AG08395 (cell line): Measurements from ENCODE around the gene RECK.

Experiments used
- DNase-seq: peaks from one replicate; pipeline ENCODE4 v3.0.0; 2012; ENCODE audit warnings: mixed read lengths, low spot score

RECK gene

DNA sequence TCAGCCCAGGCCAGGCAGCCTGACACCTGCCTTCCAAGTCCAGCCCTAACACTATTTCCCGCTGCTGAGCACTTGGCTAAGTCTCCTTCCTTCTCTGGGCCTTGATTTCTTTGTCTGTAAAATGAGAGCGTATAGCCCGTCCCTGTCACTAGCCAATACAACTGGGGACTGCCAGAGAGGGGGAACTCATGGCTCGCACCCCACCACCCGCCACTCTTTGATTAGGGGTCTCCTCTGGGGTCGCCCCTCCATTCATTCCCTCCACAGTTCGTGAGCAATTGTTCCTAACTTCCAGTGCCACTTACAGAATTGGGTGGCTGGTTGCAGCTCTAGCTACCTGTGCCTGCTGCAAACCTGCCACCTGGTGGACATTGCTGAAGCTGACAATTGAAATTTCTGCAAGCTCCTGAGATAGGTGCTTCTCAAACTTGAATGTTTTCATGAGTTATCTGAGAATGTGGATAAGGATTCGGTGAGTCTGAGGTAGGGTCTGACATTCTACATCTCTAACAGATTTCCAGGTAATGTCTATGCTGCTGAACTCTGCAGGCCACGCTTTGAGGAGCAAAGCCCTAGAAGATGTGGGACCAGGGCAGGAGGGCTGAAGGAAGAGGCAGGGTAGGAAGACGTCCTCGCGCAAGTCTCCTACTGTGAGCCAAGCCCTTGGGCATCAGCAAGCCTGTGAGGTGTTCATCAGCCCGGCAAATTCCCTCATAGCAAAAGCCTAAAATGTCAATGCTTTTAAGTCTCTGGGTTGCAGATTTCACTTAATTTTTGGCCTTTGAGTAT is 13.3 kb upstream of the RECK start:
- peak; percentile 59 for DNase-seq

DNA sequence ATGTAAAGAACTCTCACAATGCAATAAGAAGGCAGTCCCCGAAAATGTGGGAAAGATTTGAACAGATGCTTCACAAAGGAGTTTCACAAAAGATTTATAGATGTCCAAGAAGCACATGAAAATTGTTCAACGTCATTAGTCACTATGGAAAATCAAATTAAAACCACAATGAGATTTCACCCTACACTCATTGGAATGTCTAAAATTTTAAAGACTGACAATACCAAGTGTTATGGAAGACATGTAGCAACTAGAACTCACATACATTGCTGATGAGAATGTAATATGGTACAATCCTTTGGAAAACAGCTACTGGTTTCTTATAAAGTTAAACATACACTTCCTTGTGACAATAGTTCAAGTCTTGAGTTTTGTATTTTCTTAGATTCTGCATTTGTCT is 11.0 kb upstream of the RECK start:
- no peak for DNase-seq

DNA sequence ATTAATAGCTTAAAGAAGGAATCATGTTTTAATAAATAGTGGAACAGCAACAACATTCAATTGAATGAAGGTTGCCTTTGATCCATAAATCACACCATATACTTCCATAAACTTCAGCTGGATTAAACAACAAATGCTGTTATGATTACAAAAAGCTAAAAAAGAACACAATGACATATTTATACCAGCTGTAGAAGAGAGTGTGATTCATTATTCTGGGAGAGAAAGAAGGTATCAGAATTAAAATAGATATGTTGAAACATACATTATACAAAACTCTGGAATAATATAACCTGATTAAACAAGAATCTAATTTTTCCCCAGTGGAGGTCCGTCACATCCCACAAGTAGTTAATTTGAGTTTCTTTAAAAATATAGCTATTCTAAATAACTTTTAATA is 7.5 kb upstream of the RECK start:
- no peak for DNase-seq

GRCh38 chr9:36029765-36030528 is 6.8 kb upstream of the RECK start:
- DNase-seq = peak; percentile 68

DNA sequence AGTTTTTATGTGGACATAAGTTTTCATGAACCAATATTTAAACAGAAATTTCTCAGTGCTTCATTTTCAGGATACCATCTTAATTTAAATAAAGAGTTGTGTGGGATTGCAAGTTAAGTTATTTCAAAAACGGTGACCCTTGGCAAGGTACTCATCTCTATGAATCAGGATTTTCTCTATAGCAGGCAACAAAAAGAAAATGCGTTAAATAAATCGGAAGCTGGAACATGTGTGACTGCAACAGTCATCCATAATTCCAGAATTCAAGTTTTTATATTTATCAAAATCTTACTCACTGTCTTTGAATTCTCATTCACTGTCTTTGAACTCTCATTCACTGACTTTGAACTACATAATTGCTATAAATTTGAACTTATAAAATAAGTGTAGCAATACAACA is 5.8 kb upstream of the RECK start:
- no peak for DNase-seq

DNA sequence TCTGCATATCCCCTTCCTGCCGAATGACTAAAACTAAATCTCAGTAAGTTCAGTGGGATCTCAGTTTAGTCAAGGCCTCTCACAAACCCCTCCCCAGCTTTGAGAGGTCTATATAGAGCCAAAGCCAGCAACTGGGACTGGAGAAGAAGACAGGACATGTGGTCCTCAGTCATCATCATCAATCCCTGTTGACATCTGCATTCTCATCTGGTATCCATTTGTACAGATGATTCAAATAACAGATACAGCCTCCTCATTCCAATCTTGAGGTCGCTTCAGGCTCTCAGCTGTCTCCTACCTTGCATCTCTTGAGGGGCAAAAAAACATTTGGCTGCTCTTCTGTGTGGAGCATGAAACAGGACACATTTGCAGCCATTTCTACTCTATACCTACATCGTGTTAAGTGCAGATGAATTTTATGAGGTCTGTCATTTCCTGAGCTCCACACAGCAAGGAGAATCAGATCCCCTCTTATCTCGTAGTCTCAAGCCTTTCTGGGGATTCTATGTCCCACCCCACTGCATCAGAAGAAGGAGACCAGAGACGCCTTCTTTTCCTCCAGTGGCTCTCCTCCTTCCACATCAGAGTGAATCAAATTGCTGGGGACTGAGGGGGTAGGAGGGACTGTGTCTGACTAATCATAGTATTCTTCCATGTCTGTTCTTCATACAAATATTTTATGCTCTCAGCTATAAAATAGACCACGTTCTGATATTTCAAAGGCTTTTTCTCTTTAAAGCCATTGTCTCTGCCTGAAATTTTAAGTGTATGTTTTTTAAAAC is 4.7 kb upstream of the RECK start:
- peak; percentile 22 for DNase-seq

GRCh38 chr9:36033788-36034187 is 2.9 kb upstream of the RECK start:
- no peak for DNase-seq

- DNase-seq = no peak
Observed at GRCh38 chr9:36034234-36034633, 2.5 kb upstream of the RECK start.

DNA sequence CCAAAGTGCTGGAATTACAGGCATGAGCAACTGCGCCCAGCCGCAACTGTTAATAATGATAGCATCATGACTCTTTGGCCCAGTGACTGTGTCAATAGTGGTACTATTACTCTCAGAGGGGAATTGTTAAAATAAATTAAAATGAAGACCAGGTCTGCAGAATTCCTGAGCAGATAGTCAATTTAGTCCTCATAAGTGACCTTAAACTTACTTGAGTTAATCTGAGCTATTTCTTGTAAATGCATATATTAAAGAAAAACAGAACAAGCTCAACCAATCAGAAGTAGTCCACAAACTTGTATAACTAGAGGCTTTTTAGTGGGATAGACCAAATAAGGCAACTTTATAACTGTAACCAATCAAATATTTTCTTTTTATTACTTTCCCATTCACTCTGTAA is 1.7 kb upstream of the RECK start:
- DNase-seq = no peak

DNA sequence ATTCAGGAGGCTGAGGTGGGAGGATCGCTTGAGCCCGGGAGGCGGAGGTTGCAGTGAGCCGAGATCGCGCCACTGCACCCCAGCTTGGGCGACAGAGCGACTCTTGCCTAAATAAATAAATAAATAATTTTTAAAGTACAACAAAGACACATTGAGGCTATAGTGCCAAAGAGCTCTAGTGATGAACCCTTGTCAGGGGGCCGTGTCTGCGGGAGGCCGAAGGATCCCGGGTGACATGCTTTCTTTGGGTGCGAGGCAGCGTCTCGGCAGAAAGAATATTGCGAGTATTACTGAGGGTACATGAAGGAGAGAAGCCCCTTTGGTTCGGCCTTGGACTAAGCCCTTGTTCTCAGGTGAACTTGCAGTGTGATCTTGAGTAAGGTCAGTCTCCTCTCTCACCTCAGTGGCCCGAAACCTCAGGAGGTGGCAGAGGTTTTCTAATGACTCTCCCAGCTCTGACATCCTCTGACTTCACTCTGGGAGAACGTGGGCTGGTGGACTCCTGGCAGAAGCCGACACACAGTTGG is 397 bp upstream of the RECK start:
- no peak for DNase-seq

GRCh38 chr9:36037549-36038122 is 923 bp downstream of the RECK start:
- no peak for DNase-seq

DNA sequence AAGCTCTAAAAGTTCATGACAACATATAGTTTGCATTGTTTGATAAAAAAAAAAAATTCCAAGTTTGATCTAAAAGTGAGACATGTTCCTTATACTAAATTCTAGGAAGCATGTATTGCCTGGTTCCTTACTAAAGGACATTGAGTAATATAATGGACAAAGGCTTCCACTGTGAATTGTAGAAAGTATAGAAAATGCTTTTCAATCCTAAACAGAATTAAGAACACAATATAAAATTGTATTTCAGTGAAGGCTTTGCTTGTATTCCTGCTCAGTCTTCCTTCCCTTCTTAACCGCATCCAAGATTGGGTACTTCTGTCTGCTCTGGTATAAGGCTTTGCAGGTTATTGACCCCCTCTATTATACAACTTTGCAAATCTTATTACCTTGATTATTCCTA is 2.4 kb downstream of the RECK start:
- DNase-seq = no peak

DNA sequence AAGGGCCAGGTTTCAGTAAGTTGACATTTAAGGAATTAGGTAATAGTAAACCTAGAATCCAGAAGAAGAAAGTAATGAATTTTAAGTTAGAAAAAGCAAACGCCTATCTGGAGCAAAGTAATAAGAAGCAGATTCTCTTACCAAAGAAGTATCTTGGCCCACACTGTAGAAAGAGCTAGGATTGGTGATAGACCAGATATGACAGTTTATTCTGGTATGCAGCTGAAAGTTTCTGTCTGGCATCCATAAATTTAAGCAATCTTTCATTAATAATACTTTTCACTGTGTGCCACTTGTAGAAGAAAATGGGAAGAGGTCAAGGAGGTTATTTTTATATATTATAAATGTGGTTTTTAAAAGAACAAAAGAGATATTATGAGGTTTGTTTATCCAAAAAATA is 3.0 kb downstream of the RECK start:
- DNase-seq = peak; percentile 66

- no peak for DNase-seq
Observed at GRCh38 chr9:36040271-36040925, 3.7 kb downstream of the RECK start.

GRCh38 chr9:36041506-36041905 is 4.8 kb downstream of the RECK start:
- no peak for DNase-seq

- no peak for DNase-seq
Observed at GRCh38 chr9:36045610-36046009, 8.9 kb downstream of the RECK start.

DNA sequence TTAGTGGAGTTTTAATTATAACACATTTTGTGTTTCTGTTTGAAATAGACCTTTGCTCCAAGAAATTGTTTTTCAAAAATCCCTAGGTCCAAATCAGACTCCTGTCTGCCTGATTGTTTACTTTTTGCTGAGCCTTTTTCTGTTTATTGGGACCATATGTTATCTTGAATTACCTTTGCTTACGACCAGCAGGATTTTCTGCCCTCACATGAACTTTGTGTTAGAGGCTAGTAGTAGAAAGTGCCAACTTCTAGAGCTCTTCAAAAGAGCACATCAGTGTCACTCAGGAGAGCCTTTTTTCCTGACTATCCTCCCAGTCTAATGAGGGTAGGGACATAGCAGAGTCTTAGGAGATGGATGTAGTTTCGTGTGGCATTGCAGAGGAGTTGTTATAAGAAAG is 10.2 kb downstream of the RECK start:
- DNase-seq = no peak

DNA sequence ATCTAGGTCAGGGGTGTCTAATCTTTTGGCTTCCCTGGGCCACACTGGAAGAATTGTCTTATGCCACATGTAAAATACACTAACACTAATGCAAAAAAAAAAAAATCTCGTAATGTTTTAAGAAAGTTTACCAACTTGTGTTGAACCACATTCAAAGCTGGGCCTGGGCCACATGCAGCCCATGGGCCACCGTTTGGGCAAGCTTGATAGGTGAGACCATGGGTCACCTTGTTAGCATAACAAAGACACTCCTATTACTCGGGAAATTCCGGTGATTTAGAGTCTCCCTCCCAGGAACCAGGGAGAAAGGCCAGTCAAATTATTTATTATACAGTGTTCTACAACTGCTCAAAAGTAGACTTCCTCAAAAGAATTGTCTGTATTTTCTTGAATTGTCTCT is 12.7 kb downstream of the RECK start:
- DNase-seq = no peak

DNA sequence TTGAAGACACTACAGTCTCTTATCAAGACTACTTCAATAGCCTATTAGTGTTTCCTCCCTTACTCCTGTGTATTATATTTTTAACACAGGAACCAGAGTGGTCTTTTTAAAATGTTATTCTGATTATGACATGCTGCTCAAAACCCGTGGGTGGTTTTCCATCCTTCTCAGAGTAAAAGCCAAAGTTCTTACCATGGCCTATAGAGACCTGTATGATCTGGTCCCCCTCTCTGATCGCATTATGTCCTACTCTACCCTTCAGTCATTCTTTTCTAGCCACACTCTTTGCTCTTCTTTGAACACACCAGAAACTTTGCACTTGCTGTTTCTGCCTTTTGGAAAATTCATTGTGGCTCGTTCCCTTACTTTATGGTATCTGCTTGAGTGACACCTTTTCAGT is 13.8 kb downstream of the RECK start:
- no peak for DNase-seq

- DNase-seq = no peak
Observed at GRCh38 chr9:36051317-36051716, 14.6 kb downstream of the RECK start.

DNA sequence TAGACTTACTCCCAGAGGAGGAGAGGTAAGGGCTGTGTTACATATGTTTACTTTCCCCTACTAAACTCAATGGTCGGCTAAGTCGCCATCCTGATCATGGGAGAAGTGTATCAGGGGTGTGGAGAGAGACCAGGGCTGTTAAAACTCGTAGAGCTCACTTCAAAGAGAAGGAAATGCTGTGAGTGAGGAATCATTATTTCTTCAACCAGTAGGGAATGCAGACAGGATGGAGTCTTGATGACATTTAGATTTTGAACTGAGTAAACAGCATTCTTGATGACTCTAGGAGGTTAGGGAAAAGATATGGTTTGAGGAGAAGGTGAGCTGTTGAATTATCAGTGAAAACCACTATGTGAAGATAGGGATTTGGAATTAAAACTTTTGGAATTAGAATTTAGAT is 17.3 kb downstream of the RECK start:
- DNase-seq = no peak

DNA sequence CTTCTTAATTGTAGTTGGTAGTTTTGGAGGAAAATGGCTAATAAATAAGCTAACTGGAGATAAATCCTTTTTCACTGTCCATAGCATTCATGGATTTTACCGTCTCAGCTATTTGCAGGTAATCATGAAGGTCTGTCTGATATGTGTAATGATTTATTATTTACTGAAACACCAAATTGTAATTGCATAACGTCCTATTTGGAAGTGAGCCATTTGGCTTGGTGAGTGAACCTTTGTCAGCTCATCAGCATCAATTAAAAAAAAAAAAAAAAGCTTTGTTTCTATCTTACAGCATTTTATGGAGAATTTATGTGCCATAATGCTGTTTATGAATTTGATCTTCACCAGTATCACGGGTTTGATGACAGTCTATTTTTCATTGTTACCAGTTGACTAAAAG is 20.2 kb downstream of the RECK start:
- no peak for DNase-seq
